Erythroblast (primary cell): ENCODE results near the gene L3MBTL4.

Experiments
- GATA1 ChIP-seq: IDR thresholded peaks from 2 replicates; pipeline ENCODE4 v1.6.1; 2011; ENCODE audit warnings: low read depth, mild to moderate bottlenecking, control low read depth, low read length, moderate library complexity
- POLR2A ChIP-seq: IDR thresholded peaks from 2 replicates; pipeline ENCODE4 v1.6.1; 2011; ENCODE audit warnings: mild to moderate bottlenecking, low read length

GRCh38 chr18:6103741-6104140 is 311.0 kb downstream of the L3MBTL4 start:
- no peak for TF ChIP-seq POLR2A
- TF ChIP-seq GATA1 = no peak
